ENCODE measurements around the gene RNF157. TPM values are rescaled to one million over a fixed set of nuclear protein-coding genes. Genes with fewer than 3 reads are reported as not detected.

Gene RNF157
- total and polyA plus RNA-seq, 2 of the 4 experiments (the other 2 are of a cell fraction) = 0.54 to 1.3 TPM

- ChIA-PET POLR2A (ENCODE audit: unreplicated experiment) (no interaction called here), CTCF (no interaction called here)
- Histone ChIP-seq H3K36me3 (ENCODE audit: control insufficient read depth, insufficient read depth, low read length) (no peaks in the 10 kb centered on the region), H3K79me1 (ENCODE audit: low read depth in 1 of 2, low read length in 2 of 2) (no peaks in the 10 kb centered on the region), H2AK9ac (replicated peaks; ENCODE audit: low read depth, low read length, poor library complexity) (no peak overlapping the region), H3K56ac (ENCODE audit: extremely low read depth, insufficient read depth, low read length) (no peak overlapping the region), H4K20me1 (ENCODE audit: insufficient read depth, low read length) (no peaks in the 10 kb centered on the region), H3K18ac (ENCODE audit: low read depth, low read length) (no peak overlapping the region), H2AK5ac (ENCODE audit: low read depth, low read length) (no peak overlapping the region), H2BK15ac (ENCODE audit: low read depth, low read length) (no peak overlapping the region), H4K91ac (ENCODE audit: insufficient read depth, low read depth, low read length) (no peak overlapping the region), H2AFZ (replicated peaks; ENCODE audit: low read length, poor library complexity) (no peak overlapping the region), H3K27ac (ENCODE audit: insufficient read depth, low read length) (no peak overlapping the region), H4K8ac (ENCODE audit: low read depth in 2 of 2, low read length in 2 of 2) (no peak overlapping the region), H3K9me3 (ENCODE audit: control insufficient read depth, insufficient read depth, low read length) (no peaks in the 10 kb centered on the region), H4K5ac (ENCODE audit: low read depth, low read length) (no peak overlapping the region), H3K27me3 (ENCODE audit: control insufficient read depth, insufficient read depth, low read length) (peaks cover 2% of the 10 kb centered on the region; the same call in 1 of the 2 replicates), H3K9ac (ENCODE audit: low read depth, low read length) (no peak overlapping the region), H2BK20ac (ENCODE audit: low read depth, low read length) (no peak overlapping the region), H3K23ac (ENCODE audit: low read depth, low read length) (no peak overlapping the region), H2BK5ac (ENCODE audit: low read depth, low read length, poor library complexity, severe bottlenecking) (no peak overlapping the region), H3K4me2 (ENCODE audit: low read depth, low read length) (no peak overlapping the region), H3K4ac (ENCODE audit: low read depth, low read length) (no peak overlapping the region), H3K4me1 (ENCODE audit: control insufficient read depth, insufficient read depth, low read length) (no peaks in the 10 kb centered on the region; the same call in 1 of the 2 replicates), H2BK120ac (ENCODE audit: low read depth, low read length) (no peak overlapping the region), H3K9me1 (ENCODE audit: insufficient read depth, low read length) (no peaks in the 10 kb centered on the region; the same call in 1 of the 2 replicates), H3K4me3 (ENCODE audit: insufficient read depth, low read depth, low read length) (no peak overlapping the region), H3K14ac (replicated peaks; ENCODE audit: low read depth, low read length) (no peak overlapping the region)
- DNase-seq = no peak
- no peak for TF ChIP-seq FOS (IDR thresholded peaks at IDR 0.05; ENCODE audit: low read depth, low read length)
- no peak for TF ChIP-seq RCOR1 (IDR thresholded peaks at IDR 0.05; ENCODE audit: insufficient replicate concordance, low read length)
- TF ChIP-seq CHD1 (IDR thresholded peaks at IDR 0.05; ENCODE audit: low read depth, low read length) = no peak
- no peak for TF ChIP-seq RFX5 (IDR thresholded peaks at IDR 0.05; ENCODE audit: low read depth, low read length)
- no peak for TF ChIP-seq SMC3 (IDR thresholded peaks at IDR 0.05; ENCODE audit: low read depth, low read length)
- TF ChIP-seq NFE2L2 (IDR thresholded peaks at IDR 0.05; ENCODE audit: low read depth, low read length) = no peak
- TF ChIP-seq RAD21 (IDR thresholded peaks at IDR 0.05; ENCODE audit: low read length) = no peak
- no peak for TF ChIP-seq MAFK (IDR thresholded peaks at IDR 0.05; ENCODE audit: low read depth, low read length)
- TF ChIP-seq MAZ (IDR thresholded peaks at IDR 0.05; ENCODE audit: borderline replicate concordance, low read depth, low read length) = no peak
- no peak for TF ChIP-seq CTCF (conservative IDR thresholded peaks at IDR 0.05; ENCODE audit: low read depth, low read length)
- TF ChIP-seq ELK1 (IDR thresholded peaks at IDR 0.05; ENCODE audit: borderline replicate concordance, low read depth, low read length) = no peak
- TF ChIP-seq BHLHE40 (IDR thresholded peaks at IDR 0.05; ENCODE audit: low read depth, low read length) = no peak
- TF ChIP-seq, protein P1, sequence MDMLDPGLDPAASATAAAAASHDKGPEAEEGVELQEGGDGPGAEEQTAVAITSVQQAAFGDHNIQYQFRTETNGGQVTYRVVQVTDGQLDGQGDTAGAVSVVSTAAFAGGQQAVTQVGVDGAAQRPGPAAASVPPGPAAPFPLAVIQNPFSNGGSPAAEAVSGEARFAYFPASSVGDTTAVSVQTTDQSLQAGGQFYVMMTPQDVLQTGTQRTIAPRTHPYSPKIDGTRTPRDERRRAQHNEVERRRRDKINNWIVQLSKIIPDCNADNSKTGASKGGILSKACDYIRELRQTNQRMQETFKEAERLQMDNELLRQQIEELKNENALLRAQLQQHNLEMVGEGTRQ (IDR thresholded peaks at IDR 0.05; ENCODE audit: low read depth, low read length) = no peak
- no peak for TF ChIP-seq MXI1 (IDR thresholded peaks at IDR 0.05; ENCODE audit: borderline replicate concordance, low read depth, low read length)
- TF ChIP-seq CEBPB (IDR thresholded peaks at IDR 0.05; ENCODE audit: low read depth, low read length) = no peak
- TF ChIP-seq POLR2A (IDR thresholded peaks at IDR 0.05; ENCODE audit: low read depth, low read length) = no peak
- WGBS, 2 experiments (ENCODE audit: extremely low coverage in 2 of 2, insufficient read length in 1 of 2) = 90% methylated on average over 6 of the region's 10 CpGs; no CpG with 5 or more reads in 1 of the 2 experiments
- dilution Hi-C loops (cut with HindIII; ENCODE audit: low sequenced_read_pairs, unreplicated experiment) (no loop called here), intact Hi-C loops (cut with micrococcal nuclease) (no loop called here), in situ Hi-C loops (cut with MboI; ENCODE audit: low sequenced_read_pairs) (no loop called here)
- ATAC-seq (ENCODE audit: low read depth) = no peak
- BruUV-seq (replicated peaks) = no TSS peak
Observed at GRCh38 chr17:76149214-76149613, 91.1 kb downstream of the RNF157 start.

Measured in IMR-90 (cell line).